GDM1 (cell line): ENCODE measurements around the gene CILP2.

Experiments used
- DNase-seq: peaks from one replicate; lab custom pipeline; 2025; lab: John Stamatoyannopoulos, UW

Gene CILP2

DNA sequence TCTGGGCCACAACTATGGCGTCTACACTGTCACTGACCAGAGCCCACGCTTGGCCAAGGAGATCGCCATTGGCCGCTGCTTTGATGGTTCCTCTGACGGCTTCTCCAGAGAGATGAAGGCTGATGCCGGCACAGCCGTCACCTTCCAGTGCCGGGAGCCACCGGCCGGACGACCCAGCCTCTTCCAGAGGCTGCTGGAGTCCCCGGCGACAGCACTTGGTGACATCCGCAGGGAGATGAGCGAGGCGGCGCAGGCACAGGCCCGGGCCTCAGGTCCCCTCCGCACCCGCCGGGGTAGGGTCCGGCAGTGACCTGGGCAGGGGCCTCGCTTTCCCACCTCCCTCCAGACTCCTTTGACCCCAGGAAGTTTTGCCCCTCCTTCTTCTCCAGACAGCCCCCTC lies 7.6 kb downstream of the CILP2 start:
- no peak for DNase-seq

- DNase-seq = no peak
These were observed 8.7 kb downstream of the CILP2 start for GRCh38 chr19:19546751-19547162.

DNA sequence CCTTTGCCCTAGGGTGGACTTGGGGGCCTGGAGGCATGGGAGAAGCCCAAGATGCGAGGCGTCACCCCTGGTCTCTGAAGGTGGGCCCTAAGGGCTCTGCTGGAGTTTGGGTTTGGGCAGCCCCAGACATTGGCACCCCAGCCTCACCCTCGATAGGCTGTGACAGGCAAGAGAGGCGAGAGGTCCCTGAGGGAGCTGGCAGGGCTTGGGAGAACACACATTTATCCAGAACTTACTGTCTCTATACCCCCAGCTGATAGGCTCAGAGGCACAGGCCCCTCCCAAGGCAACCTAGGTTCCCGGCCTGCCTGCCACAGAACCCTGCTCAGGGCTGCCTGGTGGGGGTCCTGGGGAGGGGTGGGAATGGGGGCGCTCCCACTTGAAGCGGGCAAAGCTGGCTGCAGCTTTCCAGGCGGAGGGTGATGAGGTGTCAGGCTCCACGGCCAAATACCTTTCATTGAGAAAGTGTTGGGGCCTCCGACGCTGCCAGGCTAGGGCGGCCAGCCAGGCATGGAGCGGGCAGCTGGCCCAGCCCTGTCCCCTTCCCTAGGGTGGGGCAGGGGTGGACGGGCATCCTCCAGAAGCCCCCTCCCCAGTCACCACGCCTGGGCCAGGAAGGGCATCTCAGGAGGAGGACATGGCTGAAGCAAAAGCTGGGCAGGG lies 9.7 kb downstream of the CILP2 start:
- no peak for DNase-seq

DNA sequence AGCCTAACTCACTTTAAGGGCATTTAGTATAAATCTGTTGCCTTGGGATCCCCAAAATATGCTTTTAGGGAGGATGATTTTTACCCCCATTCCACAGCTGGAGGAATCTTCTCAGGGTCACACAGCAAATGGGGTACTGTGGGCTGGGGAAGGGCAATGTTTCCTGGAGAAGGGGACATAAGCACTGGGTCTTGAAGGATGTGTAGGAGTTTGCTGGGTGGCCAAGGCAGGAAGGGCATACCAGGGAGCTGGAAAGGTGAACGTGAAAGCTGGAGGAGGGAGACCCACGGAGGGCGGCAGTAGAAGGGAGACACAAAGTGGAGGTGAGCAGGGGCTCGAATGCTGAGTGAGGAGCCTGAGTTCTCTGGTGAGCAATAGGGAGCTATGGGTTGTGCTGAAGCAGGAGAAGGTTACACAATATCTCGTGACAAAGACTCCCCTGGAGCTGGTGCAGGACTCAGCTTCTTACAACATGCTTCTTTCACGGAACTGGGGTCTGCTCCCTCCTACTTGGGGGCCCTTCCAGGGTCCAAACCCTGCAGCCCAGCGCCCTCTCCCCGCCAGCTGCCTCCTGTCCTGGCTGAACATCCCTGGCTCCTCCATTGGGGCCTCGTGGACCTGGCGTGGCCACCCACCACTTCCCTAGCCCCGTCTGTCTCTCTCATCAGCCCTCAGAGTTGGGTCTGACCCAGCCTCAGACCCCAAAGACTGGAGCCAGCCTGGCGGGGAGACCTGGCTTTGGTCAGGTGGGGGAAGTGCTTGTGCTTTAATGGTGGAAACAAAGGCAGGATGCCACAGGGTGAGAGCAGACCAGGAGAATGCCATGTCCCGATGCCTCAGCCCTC lies 11.1 kb downstream of the CILP2 start:
- no peak for DNase-seq

GRCh38 chr19:19549804-19550464 lies 11.9 kb downstream of the CILP2 start:
- no peak for DNase-seq

- no peak for DNase-seq
These were observed 12.4 kb downstream of the CILP2 start for GRCh38 chr19:19550485-19550929.

- DNase-seq = no peak
These were observed 13.1 kb downstream of the CILP2 start for GRCh38 chr19:19550972-19551852.

DNA sequence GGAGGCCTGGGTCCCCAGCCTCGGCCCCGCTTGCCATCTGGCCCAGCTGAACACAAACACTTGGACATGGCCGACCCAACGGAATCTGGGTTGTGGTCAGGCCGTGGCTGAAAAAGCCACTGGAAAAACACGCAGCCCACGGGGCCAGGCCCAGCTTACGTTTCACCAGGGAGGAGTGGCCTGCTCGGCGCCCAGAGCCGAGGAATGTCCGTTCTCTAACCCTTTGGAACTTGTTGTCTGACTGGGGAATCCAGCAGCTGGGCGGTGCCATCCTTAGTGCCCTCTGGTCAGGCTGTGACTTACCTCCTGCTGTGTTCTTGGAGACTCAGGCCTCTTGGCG lies 13.8 kb downstream of the CILP2 start:
- DNase-seq = no peak

DNA sequence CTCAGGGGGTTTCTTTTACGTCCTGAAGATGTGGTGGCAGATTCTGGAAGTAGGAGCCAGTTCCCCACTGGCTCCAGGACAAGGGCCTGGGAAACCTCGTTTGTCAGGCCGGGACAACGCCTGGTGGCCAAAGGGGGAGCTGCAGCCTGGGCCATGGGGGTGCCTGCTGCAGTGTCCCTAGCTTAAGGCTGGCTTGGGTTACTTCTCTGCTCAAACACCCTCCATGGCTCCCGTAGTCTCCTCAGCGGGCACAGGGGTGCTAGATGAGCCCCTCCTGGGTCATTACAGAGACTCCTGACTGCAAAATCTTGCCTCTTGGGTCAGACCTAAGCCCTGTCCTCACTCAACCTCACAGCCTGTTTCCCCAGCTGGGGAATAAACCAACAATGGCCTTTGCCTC lies 14.7 kb downstream of the CILP2 start:
- no peak for DNase-seq

DNA sequence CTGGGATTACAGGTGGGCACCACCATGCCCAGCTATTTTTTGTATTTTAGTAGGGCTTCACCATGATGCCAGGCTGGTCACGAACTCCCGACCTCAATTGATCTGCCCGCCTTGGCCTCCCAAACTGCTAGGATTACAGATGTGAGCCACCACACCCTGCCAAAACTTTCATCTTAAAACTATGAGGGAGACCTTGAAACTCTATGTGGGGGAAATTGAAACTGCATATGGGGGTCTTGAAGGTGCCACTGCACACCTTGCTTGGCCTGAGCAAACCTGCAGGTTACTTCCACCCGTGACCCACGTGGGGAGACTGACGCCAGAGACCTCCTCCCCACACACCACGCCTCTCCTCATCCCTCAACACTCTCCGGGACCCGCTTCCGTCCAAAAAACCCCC lies 15.6 kb downstream of the CILP2 start:
- no peak for DNase-seq

DNA sequence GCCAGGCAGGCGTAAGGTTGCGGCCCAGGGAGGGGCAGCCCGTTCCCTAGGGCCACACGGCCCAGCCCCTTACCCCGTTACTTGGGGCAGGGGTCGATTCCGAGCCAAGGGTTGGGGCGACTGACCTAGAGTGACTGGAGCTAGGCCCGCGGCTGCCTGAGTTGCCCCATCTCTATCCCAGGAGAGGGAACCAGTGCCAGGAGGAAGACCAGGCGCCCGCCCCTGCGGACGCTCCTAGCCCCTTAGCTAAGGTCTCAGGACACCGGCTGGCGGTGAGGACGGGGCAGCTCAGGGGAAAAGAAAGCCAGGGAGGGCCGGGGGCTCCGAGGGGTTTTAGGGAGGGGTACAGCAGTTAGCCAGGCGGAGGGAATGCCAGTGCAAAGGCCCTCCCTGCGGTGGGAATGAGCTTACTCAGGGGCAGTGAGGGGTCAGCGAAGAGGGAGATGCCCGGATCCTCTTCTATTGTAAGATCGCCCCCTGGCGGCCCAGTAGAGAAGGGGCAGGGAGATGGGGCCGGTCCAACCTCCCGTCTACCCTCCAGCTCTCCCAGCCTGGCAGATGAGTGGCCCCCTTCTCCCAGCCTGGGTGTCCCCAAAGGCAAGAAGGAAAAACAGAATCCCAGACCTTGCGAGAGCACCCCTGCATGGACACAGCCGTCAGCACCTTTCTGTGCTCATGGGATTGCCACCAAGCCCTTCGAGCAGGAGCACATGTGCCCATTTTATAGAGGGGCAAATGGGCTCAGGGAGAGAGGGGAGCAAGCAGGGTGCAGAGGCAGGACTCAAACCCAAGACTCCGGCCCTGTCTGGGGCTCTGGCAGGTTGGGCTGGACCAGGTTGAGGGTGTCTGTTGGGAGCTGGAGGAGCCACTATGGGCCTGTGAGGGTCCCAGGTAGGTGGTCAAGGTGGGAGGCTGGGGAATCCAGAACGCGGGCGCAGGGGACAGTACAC lies 16.3 kb downstream of the CILP2 start:
- DNase-seq = no peak

- no peak for DNase-seq
These were observed 20.0 kb downstream of the CILP2 start for GRCh38 chr19:19558055-19558454.

GRCh38 chr19:19558636-19559035 lies 20.6 kb downstream of the CILP2 start:
- no peak for DNase-seq

DNA sequence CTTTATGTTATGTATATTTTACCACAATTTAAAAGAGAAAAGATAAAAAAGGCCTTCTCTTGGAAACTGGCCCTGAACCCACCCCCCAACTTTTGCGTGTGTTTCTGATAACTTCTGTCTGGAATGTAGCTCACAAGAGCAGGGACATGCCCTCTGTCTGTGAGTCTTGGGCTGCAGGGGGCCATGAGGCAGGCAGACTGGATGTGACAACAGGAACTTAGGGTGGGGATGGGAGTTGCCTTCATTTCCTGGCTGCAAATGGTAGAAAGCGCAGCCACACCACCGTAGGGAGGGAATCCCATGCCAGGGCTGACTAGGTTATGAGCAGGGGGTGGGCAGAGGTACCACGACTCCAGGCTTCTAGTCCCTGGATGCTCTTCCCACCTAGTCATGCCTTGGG lies 21.9 kb downstream of the CILP2 start:
- no peak for DNase-seq

- DNase-seq = no peak
These were observed 24.0 kb downstream of the CILP2 start for GRCh38 chr19:19561946-19562664.

- DNase-seq = no peak
These were observed 24.7 kb downstream of the CILP2 start for GRCh38 chr19:19562665-19563347.

DNA sequence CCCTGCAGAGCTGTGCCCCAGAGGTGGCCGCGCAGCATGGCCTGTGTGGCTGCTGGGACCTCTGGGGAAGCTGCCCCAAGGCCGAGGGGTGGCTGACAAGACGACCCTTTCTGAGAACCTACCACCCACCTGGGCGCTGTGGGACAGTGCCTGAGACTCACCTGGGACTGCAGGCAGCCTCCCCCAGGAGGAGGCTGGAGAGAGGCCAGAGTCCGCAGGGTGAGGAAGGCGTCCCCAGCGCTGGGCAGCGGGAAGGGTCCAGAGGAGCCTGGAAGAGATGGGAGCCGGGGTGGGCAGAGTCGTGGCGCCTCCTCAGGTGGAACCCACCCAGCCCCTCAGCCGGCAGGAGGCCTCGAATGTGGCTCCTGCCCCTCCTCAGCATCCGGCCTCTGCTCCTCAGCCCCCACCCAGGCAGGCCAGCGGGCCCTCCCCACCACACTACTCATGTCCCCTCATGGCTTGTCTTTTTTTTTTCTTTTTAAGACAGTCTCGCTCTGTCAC lies 25.3 kb downstream of the CILP2 start:
- DNase-seq = no peak

- DNase-seq = no peak
These were observed 28.2 kb downstream of the CILP2 start for GRCh38 chr19:19566306-19566705.

DNA sequence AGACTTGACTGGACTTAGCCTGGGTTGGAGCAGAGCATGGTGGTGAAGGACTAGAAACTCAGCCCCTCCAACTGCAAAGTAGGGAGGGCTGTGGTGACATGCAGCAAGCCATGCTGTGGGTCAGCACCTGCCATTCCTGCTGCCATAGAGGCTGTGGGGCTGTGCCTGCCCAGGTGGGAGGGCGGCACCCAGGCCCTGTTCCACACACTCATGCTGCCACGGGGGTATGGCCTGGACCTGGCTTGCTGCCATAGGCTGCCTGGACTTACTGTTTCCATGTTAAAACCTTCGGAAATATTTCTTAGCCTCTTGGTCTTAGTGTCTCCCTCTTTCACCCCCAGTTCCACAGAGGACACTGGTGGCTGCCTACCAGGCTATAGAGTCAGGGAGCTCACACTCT lies 29.3 kb downstream of the CILP2 start:
- no peak for DNase-seq
